22Rv1 (cell line): Measurements from ENCODE around the gene PDE4B.

Source experiments
- ZFX ChIP-seq: fragments of 450-650 bp; IDR thresholded peaks from 2 replicates; pipeline ENCODE4 v1.6.1; 2017; ENCODE audit warnings: antibody characterized with exemption, borderline replicate concordance
- TF ChIP-seq, protein P1 (sequence below): fragments of 450-650 bp; IDR thresholded peaks from 2 replicates; pipeline ENCODE4 v1.5.1; 2017; ENCODE audit warnings: mild to moderate bottlenecking

DNA sequence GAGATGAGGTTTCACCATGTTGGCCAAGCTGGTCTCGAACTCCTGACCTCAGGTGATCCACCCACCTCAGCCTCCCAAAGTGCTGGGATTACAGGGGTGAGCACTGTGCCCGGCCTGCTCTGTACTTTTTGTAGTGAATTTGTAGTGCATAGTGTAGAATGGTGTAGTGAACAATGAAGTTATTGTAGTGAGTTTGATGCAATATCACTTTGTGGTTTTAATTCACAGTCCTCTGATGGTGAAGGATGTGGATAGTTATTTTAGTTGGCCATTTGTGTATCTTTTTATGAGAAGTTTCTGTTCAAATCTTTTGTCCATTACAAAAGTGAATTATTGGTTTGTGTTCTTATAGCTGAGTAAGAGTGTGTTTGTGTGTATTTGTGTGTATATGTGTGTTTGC, 57.6 kb downstream of the PDE4B start:
- TF ChIP-seq, protein P1, sequence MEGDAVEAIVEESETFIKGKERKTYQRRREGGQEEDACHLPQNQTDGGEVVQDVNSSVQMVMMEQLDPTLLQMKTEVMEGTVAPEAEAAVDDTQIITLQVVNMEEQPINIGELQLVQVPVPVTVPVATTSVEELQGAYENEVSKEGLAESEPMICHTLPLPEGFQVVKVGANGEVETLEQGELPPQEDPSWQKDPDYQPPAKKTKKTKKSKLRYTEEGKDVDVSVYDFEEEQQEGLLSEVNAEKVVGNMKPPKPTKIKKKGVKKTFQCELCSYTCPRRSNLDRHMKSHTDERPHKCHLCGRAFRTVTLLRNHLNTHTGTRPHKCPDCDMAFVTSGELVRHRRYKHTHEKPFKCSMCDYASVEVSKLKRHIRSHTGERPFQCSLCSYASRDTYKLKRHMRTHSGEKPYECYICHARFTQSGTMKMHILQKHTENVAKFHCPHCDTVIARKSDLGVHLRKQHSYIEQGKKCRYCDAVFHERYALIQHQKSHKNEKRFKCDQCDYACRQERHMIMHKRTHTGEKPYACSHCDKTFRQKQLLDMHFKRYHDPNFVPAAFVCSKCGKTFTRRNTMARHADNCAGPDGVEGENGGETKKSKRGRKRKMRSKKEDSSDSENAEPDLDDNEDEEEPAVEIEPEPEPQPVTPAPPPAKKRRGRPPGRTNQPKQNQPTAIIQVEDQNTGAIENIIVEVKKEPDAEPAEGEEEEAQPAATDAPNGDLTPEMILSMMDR = no peak
- TF ChIP-seq ZFX = no peak
